K562 (cell line): ENCODE results near the gene DUSP5. TPM values are rescaled to one million over a fixed set of nuclear protein-coding genes. Genes with fewer than 3 reads are reported as not detected.

Source experiments
- C11orf30 ChIP-seq: fragments of 450-650 bp; IDR thresholded peaks from 2 replicates; pipeline ENCODE4 v1.6.1; 2016; ENCODE audit warnings: low read depth, mild to moderate bottlenecking
- CEBPG ChIP-seq, 3 experiments: fragments of 200-800 bp in 1 of 3; sonication (Bioruptor generic) in 1 of 3; sonication (generic) in 1 of 3; formaldehyde crosslinking in 1 of 3; IDR thresholded peaks in 2 of 3; conservative IDR thresholded peaks in 1 of 3; 2 replicates each; pipeline versions ENCODE4 v1.6.1 to v1.8.0; 2016 to 2022; ENCODE audit warnings: missing compliant biosample characterization in 2 of 3, missing genetic modification characterization in 2 of 3, mild to moderate bottlenecking in 1 of 3, missing genetic modification reagents in 1 of 3
- ETV1 ChIP-seq: fragments of 450-650 bp; conservative IDR thresholded peaks from 2 replicates; pipeline ENCODE4 v1.6.1; 2016; ENCODE audit warnings: missing genetic modification characterization, control low read depth, low read depth, missing compliant biosample characterization
- FOXK2 ChIP-seq, 2 experiments: fragments of 450-650 bp; IDR thresholded peaks in 1 of 2; conservative IDR thresholded peaks in 1 of 2; 2 replicates each; pipeline ENCODE4 v1.6.1; 2016; ENCODE audit warnings: low read depth in 2 of 2, mild to moderate bottlenecking in 1 of 2
- FOXO4 ChIP-seq: fragments of 450-650 bp; formaldehyde crosslinking; IDR thresholded peaks from 2 replicates; pipeline ENCODE4 v1.4.0; 2020; ENCODE audit warnings: mild to moderate bottlenecking, moderate library complexity
- HES1 ChIP-seq: fragments of 450-650 bp; IDR thresholded peaks from 2 replicates; pipeline ENCODE4 v1.6.1; 2016; ENCODE audit warnings: low read depth, mild to moderate bottlenecking, moderate library complexity
- HIVEP1 ChIP-seq: fragments of 250-450 bp; sonication (Bioruptor Pico); IDR thresholded peaks from 2 replicates; pipeline ENCODE4 v1.4.0; 2020; ENCODE audit warnings: mild to moderate bottlenecking
- MAFK ChIP-seq: IDR thresholded peaks from 2 replicates; pipeline ENCODE4 v1.6.1; 2011; ENCODE audit warnings: low read length, improper control_type of control experiment
- MYBL2 ChIP-seq, 2 experiments: fragments of 450-650 bp in 1 of 2; sonication (generic) in 1 of 2; formaldehyde crosslinking in 1 of 2; IDR thresholded peaks; 2 replicates each; pipeline versions ENCODE4 v1.6.1 to v1.8.1; 2017 to 2022; ENCODE audit warnings: borderline replicate concordance in 1 of 2, inconsistent platforms in 1 of 2, low read depth in 1 of 2, mild to moderate bottlenecking in 1 of 2, missing genetic modification reagents in 1 of 2, moderate library complexity in 1 of 2
- NELFE ChIP-seq: IDR thresholded peaks from 2 replicates; pipeline ENCODE4 v1.6.1; 2011; ENCODE audit warnings: mild to moderate bottlenecking; ENCODE audit not compliant: insufficient read depth, insufficient read length
- NFIC ChIP-seq: fragments of 450-650 bp; IDR thresholded peaks from 2 replicates; pipeline ENCODE4 v1.6.1; 2017; ENCODE audit warnings: mild to moderate bottlenecking, inconsistent platforms
- NFYB ChIP-seq: IDR thresholded peaks from 2 replicates; pipeline ENCODE4 v1.6.1; 2011; ENCODE audit warnings: mild to moderate bottlenecking, moderate library complexity; ENCODE audit not compliant: insufficient read length; ENCODE audit errors: extremely low read depth
- NKRF ChIP-seq: fragments of 450-650 bp; IDR thresholded peaks from 2 replicates; pipeline ENCODE4 v1.6.1; 2016; ENCODE audit warnings: borderline replicate concordance
- POLR3A ChIP-seq: IDR thresholded peaks from 2 replicates; pipeline ENCODE4 v1.6.1; 2011; ENCODE audit warnings: borderline replicate concordance, mild to moderate bottlenecking, moderate library complexity; ENCODE audit not compliant: insufficient read length, insufficient read depth; ENCODE audit errors: extremely low read depth
- PURB ChIP-seq: sonication (generic); formaldehyde crosslinking; IDR thresholded peaks from 2 replicates; pipeline ENCODE4 v1.9.0; 2021; ENCODE audit warnings: low read depth, mild to moderate bottlenecking, missing genetic modification reagents
- RB1 ChIP-seq: fragments of 450-650 bp; IDR thresholded peaks from 2 replicates; pipeline ENCODE4 v1.6.1; 2017; ENCODE audit warnings: low read depth, mild to moderate bottlenecking
- SMAD3 ChIP-seq: fragments of 450-650 bp; formaldehyde crosslinking; conservative IDR thresholded peaks from 2 replicates; pipeline ENCODE4 v1.4.0; 2020; ENCODE audit warnings: mild to moderate bottlenecking
- SOX6 ChIP-seq: fragments of 450-650 bp; IDR thresholded peaks from 2 replicates; pipeline ENCODE4 v1.6.1; 2014; ENCODE audit warnings: mild to moderate bottlenecking
- TSC22D4 ChIP-seq: fragments of 450-650 bp; IDR thresholded peaks from 2 replicates; pipeline ENCODE4 v1.6.1; 2016; ENCODE audit warnings: missing genetic modification characterization, missing biosample characterization, control low read depth
- ZFX ChIP-seq: sonication (generic); formaldehyde crosslinking; IDR thresholded peaks from 2 replicates; pipeline ENCODE4 v1.8.0; 2022; ENCODE audit warnings: mild to moderate bottlenecking, missing genetic modification reagents, moderate library complexity
- ZNF398 ChIP-seq: fragments of 250-450 bp; sonication (Bioruptor Pico); IDR thresholded peaks from 2 replicates; pipeline ENCODE4 v1.8.0; 2021; ENCODE audit warnings: moderate library complexity, mild to moderate bottlenecking, inconsistent platforms
- ZNF589 ChIP-seq: fragments of 200-800 bp; sonication (Bioruptor generic); IDR thresholded peaks from 2 replicates; pipeline ENCODE4 v1.6.1; 2016; ENCODE audit warnings: low read depth, missing genetic modification characterization, missing compliant biosample characterization
- polyA plus RNA-seq, 8 experiments: library from polyadenylated mRNA; depleted of rRNA in 4 of 8; stranded (reverse) in 5 of 8; unstranded in 3 of 8; fragments of >200 nt; fragmentation: Nextera tagmentation in 2 of 8; fragmentation: Illumina TruSeq in 1 of 8; extraction: Ambion mirVana in 2 of 8; extraction: Trizol in 1 of 8; gene quantifications; 2 replicates each; pipeline versions ENCODE4 v1.2.1 to v1.2.3, GENCODE V29; 2011 to 2014; ENCODE audit warnings: inconsistent platforms in 1 of 8, missing spikeins in 1 of 8
- total RNA-seq, 7 experiments: library from RNA; depleted of rRNA in 6 of 7; stranded (reverse); fragments of >200 nt in 6 of 7; fragmentation: Illumina TruSeq in 2 of 7; extraction: Trizol in 2 of 7; gene quantifications; 2 replicates each; pipeline versions ENCODE4 v1.2.1 to v1.2.3, GENCODE V29; 2011 to 2021; ENCODE audit warnings: low replicate concordance in 1 of 7

DUSP5 gene
- total and polyA plus RNA-seq, 9 of the 15 experiments (the other 6 are each of a cell fraction or from before 2014, with no cell fraction given), result 0.49 to 3.4 (median 2.0) TPM

GRCh38 chr10:110504111-110504735, 6.5 kb downstream of the DUSP5 start (continued):
- TF ChIP-seq CEBPG (CRISPR knock-in tag; IDR thresholded peaks at IDR 0.05) (no peak), CEBPG (tag; conservative IDR thresholded peaks at IDR 0.05 in 1 of 2, IDR thresholded peaks at IDR 0.05 in 1 of 2) (peak in 1 of 2 experiments; percentile 83; a peak in 3 of 4 replicates), ZNF398 (no peak), ETV1 (tag) (no peak), POLR3A (no peak), MAFK (no peak), C11orf30 (peak; percentile 40; the same call in 1 of the 2 replicates), HES1 (no peak), ZFX (CRISPR knock-in tag) (0 out of 2 replicates have a peak, but pooled peaks have one; percentile 19), MYBL2 (IDR thresholded peaks at IDR 0.05; ENCODE audit: low read depth) (no peak), MYBL2 (CRISPR knock-in tag; IDR thresholded peaks at IDR 0.05; ENCODE audit: borderline replicate concordance) (no peak), PURB (CRISPR knock-in tag) (no peak), RB1 (no peak), NFIC (peak; percentile 45; the same call in 1 of the 2 replicates), SMAD3 (CRISPR knock-in tag) (no peak), FOXO4 (no peak), NFYB (no peak), HIVEP1 (CRISPR knock-in tag) (no peak), SOX6 (no peak), NKRF (no peak), NELFE (no peak), FOXK2 (conservative IDR thresholded peaks at IDR 0.05 in 1 of 2, IDR thresholded peaks at IDR 0.05 in 1 of 2; ENCODE audit: low read depth in 2 of 2) (no peak), TSC22D4 (tag) (no peak), ZNF589 (CRISPR knock-in tag) (no peak)
